Cardiac muscle cell (in vitro differentiated cells and primary cell): ENCODE measurements around the gene XRN2. TPM values are rescaled to one million over a fixed set of nuclear protein-coding genes. Genes with fewer than 3 reads are reported as not detected.
"Not testable (repeated sequence)": the region's sequence is repeated elsewhere in the genome, so short reads cannot be mapped to it uniquely, and the experiment has no call there.

Source experiments
- DNase-seq, 2 donors: peaks; one replicate each; pipeline versions ENCODE4 v3.0.0 to v3.0.0-alpha.2; 2010 to 2017; ENCODE audit warnings: low read depth in 1 of 2, low spot score in 1 of 2
- H3K27ac ChIP-seq: fragments of 200-600 bp; sonication (generic); 2 replicates; pipeline ENCODE4 v1.5.1; 2016
- H3K27me3 ChIP-seq: fragments of 200-600 bp; sonication (generic); 2 replicates; pipeline ENCODE4 v1.6.0; 2016; ENCODE audit warnings: control low read depth
- H3K36me3 ChIP-seq: fragments of 200-600 bp; sonication (generic); 2 replicates; pipeline ENCODE4 v1.5.1; 2016; ENCODE audit warnings: control low read depth
- H3K4me1 ChIP-seq: fragments of 200-600 bp; sonication (generic); 2 replicates; pipeline ENCODE4 v1.8.1; 2017; ENCODE audit warnings: low read depth, mild to moderate bottlenecking, mixed run types
- H3K4me3 ChIP-seq: fragments of 200-600 bp; sonication (generic); 2 replicates; pipeline ENCODE4 v1.5.1; 2016; ENCODE audit warnings: mild to moderate bottlenecking
- H3K9me3 ChIP-seq: fragments of 200-600 bp; sonication (generic); 2 replicates; pipeline ENCODE4 v1.5.1; 2017; ENCODE audit warnings: low read depth, mild to moderate bottlenecking, control low read depth
- CTCF ChIP-seq: IDR thresholded peaks from 2 replicates; pipeline ENCODE4 v1.5.1; 2012; ENCODE audit warnings: low read depth, mild to moderate bottlenecking, low read length
- polyA plus RNA-seq: library from polyadenylated mRNA; unstranded; fragments of >200 nt; fragmentation: Nextera tagmentation; extraction: Ambion mirVana; gene quantifications from 2 replicates; pipeline ENCODE4 v1.2.1, GENCODE V29; 2016
- total RNA-seq: library from RNA; depleted of rRNA; stranded (reverse); fragments of >200 nt; gene quantifications from 2 replicates; pipeline ENCODE4 v1.2.3, GENCODE V29; 2016

The XRN2 gene
- total and polyA plus RNA-seq, 2 experiments from 2014 or later = 54.5 to 59.8 TPM

GRCh38 chr20:21360705-21361104, 57.6 kb downstream of the XRN2 start:
- peak in 1 of 2 donors; percentile 24 for DNase-seq
- TF ChIP-seq CTCF = no peak
- Histone ChIP-seq H3K4me1 (no peaks in the 10 kb centered on the region), H3K27ac (no peak overlapping the region), H3K27me3 (no peaks in the 10 kb centered on the region), H3K36me3 (peaks cover 24% of the 10 kb centered on the region), H3K4me3 (no peak overlapping the region), H3K9me3 (no peaks in the 10 kb centered on the region)

- Histone ChIP-seq H3K36me3 (peaks cover 21% of the 10 kb centered on the region), H3K4me1 (no peaks in the 10 kb centered on the region), H3K4me3 (no peak overlapping the region)
These were observed 58.1 kb downstream of the XRN2 start for GRCh38 chr20:21361266-21361665.

DNA sequence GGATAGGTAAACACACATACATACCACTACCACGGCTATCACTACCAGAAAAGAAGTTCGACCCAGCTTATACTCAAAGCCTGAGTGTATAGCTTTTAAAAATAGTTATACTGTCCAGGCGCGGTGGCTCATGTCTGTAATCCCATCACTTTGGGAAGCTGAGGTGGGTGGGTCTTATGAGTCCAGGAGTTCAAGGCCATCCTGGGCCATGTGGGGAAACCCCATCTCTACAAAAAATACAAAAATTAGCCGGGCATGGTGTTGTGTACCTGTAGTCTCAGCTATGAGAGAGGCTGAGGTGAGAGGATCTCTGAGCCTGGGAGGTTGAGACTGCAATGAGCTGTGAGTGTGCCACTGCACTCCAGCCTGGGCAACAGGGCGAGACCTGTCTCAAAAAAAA, 61.3 kb downstream of the XRN2 start:
- peaks cover 31% of the 10 kb centered on the region for H3K36me3 ChIP-seq
- no peaks in the 10 kb centered on the region for H3K27me3 ChIP-seq
- no peaks in the 10 kb centered on the region for H3K4me1 ChIP-seq
- no peak overlapping the region for H3K27ac ChIP-seq
- no peak overlapping the region for H3K4me3 ChIP-seq
- H3K9me3 ChIP-seq = no peaks in the 10 kb centered on the region
- DNase-seq = no peak
- no peak for TF ChIP-seq CTCF

More at GRCh38 chr20:21361266-21361665, 58.1 kb downstream of the XRN2 start:
- no peak for TF ChIP-seq CTCF
- DNase-seq = peak in 1 of 2 donors; percentile 35
- Histone ChIP-seq H3K27me3 (no peaks in the 10 kb centered on the region), H3K9me3 (no peaks in the 10 kb centered on the region), H3K27ac (no peak overlapping the region)

DNA sequence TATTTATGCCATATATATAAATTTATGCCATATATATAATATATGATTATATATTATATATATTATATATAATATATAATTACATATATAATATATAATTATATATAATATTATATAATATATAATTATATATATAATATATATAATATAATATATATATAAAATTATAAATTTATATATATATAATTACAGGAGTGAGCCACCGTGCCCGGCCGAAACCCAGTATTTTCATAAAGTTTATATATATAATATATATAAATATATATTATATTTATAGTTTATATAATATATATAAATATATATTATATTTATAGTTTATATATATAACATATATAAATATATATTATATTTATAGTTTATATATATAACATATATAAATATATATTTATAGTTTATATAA, 62.6 kb downstream of the XRN2 start:
- Histone ChIP-seq H3K36me3 (peaks cover 33% of the 10 kb centered on the region), H3K4me3 (no peak overlapping the region), H3K4me1 (no peaks in the 10 kb centered on the region), H3K9me3 (no peaks in the 10 kb centered on the region), H3K27ac (no peak overlapping the region), H3K27me3 (no peaks in the 10 kb centered on the region)
- DNase-seq = no peak
- TF ChIP-seq CTCF = no peak

GRCh38 chr20:21366273-21366672, 63.1 kb downstream of the XRN2 start:
- H3K27me3 ChIP-seq, H3K9me3 ChIP-seq, H3K4me1 ChIP-seq, H3K27ac ChIP-seq, H3K4me3 ChIP-seq, DNase-seq: not testable (repeated sequence)
- H3K36me3 ChIP-seq = peaks cover 33% of the 10 kb centered on the region

DNA sequence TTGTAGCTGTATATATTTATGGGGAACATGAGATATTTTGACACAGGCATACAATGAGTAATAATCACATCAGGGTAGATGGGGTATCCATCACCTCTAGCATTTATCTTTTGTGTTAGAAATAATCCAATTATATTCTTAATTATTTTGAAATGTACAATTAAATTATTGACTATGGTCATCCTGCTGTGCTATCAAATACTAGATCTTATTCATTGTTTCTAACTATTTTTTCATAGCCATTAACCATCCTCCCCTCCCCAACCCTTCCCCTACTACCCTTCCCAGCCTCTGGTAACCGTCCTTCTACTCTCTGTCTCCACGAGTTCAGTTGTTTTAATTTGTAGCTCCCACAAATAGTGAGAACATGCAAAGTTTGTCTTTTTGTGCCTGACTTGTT, 65.7 kb downstream of the XRN2 start:
- no peak for DNase-seq
- peaks cover 33% of the 10 kb centered on the region for H3K36me3 ChIP-seq

More for the DNA sequence above, 65.7 kb downstream of the XRN2 start:
- Histone ChIP-seq H3K9me3 (no peaks in the 10 kb centered on the region), H3K27me3 (no peaks in the 10 kb centered on the region), H3K4me1 (no peaks in the 10 kb centered on the region), H3K27ac (no peak overlapping the region), H3K4me3 (no peak overlapping the region)
- no peak for TF ChIP-seq CTCF
